ENCODE data around the gene SMYD4. TPM values are rescaled to one million over a fixed set of nuclear protein-coding genes. Genes with fewer than 3 reads are reported as not detected.
"Not testable (repeated sequence)": the region's sequence is repeated elsewhere in the genome, so short reads cannot be mapped to it uniquely, and the experiment has no call there.

The SMYD4 gene
- total RNA-seq, 2 experiments from 2014 or later: 37.3 to 38.1 TPM

GRCh38 chr17:1744551-1745512, 84.9 kb downstream of the SMYD4 start:
- Mint-ChIP-seq H3K27me3 (no peaks in the 10 kb centered on the region), H3K27ac (no peak overlapping the region), H3K9me3 (no peaks in the 10 kb centered on the region), H3K36me3 (ENCODE audit: low read depth) (no peaks in the 10 kb centered on the region), H3K4me1 (no peaks in the 10 kb centered on the region), H3K4me3 (no peak overlapping the region)
- no peak for DNase-seq
- ChIA-PET POLR2A (no interaction called here), CTCF (interaction anchor here (0.6 to 1.3 kb wide), 3 partner anchors 17 to 40 kb away, joined by 3 to 5 read pairs (median 4); no protein-coding TSS in a partner anchor)

GRCh38 chr17:1743088-1743439, 86.6 kb downstream of the SMYD4 start:
- H3K36me3 Mint-ChIP-seq (ENCODE audit: low read depth): peaks cover 2% of the 10 kb centered on the region
- H3K27me3 Mint-ChIP-seq: no peaks in the 10 kb centered on the region
- ChIA-PET POLR2A (no interaction called here), CTCF (no interaction called here)
- no peaks in the 10 kb centered on the region for H3K4me1 Mint-ChIP-seq
- DNase-seq: no peak
- no peaks in the 10 kb centered on the region for H3K9me3 Mint-ChIP-seq
- H3K4me3 Mint-ChIP-seq: no peak overlapping the region
- no peak overlapping the region for H3K27ac Mint-ChIP-seq

- H3K9me3 Mint-ChIP-seq: no peaks in the 10 kb centered on the region
- CTCF ChIA-PET: no interaction called here
- H3K4me3 Mint-ChIP-seq: no peak within 1 kb of the TSS
- no peak for DNase-seq
- peaks cover 6% of the 10 kb centered on the region for H3K36me3 Mint-ChIP-seq (ENCODE audit: low read depth)
- no peaks in the 10 kb centered on the region for H3K4me1 Mint-ChIP-seq
- H3K27ac Mint-ChIP-seq: no peak within 1 kb of the TSS
- POLR2A ChIA-PET: no interaction called here
- no peaks in the 10 kb centered on the region for H3K27me3 Mint-ChIP-seq
Measured at GRCh38 chr17:1742371-1743087, 87.2 kb downstream of the SMYD4 start, which contains the start of gene SERPINF2. SERPINF2 (plus strand) TSS chr17:1742871; CDS start chr17:1744996, 2,125 bp downstream.

DNA sequence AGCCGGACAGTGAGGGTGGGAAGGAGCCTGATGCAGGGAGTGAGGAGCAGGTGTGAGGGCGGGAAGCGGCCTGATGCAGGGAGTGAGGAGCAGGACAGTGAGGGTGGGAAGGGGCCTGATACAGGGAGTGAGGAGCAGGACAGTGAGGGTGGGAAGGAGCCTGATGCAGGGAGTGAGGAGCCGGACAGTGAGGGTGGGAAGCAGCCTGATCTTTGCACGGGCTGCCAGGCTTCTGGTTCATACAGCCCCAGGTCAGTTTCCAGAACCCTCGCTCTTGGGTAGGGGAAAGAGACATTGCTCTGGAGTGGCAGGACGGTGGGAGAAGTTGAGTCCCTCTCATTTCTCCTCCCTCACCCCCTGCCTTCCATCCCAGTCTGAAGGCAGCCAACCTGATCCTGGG, 87.8 kb downstream of the SMYD4 start:
- H3K9me3 Mint-ChIP-seq, CTCF ChIA-PET, H3K27ac Mint-ChIP-seq, H3K4me3 Mint-ChIP-seq, DNase-seq, H3K4me1 Mint-ChIP-seq, POLR2A ChIA-PET, H3K27me3 Mint-ChIP-seq: not testable (repeated sequence)
- peaks cover 11% of the 10 kb centered on the region for H3K36me3 Mint-ChIP-seq (ENCODE audit: low read depth)

GRCh38 chr17:1737531-1738291, 92.0 kb downstream of the SMYD4 start:
- CTCF ChIA-PET: interaction anchor here (2.1 kb wide), 1 partner anchor 16 kb away, joined by 8 read pairs; no protein-coding TSS in a partner anchor
- no peaks in the 10 kb centered on the region for H3K27me3 Mint-ChIP-seq
- DNase-seq: no peak
- no peak overlapping the region for H3K4me3 Mint-ChIP-seq
- H3K9me3 Mint-ChIP-seq: no peaks in the 10 kb centered on the region
- POLR2A ChIA-PET: no interaction called here
- H3K27ac Mint-ChIP-seq: peak overlapping the region; percentile 54
- H3K4me1 Mint-ChIP-seq: peaks cover 13% of the 10 kb centered on the region
- peaks cover 21% of the 10 kb centered on the region for H3K36me3 Mint-ChIP-seq (ENCODE audit: low read depth)

- DNase-seq: no peak
- H3K27ac Mint-ChIP-seq: no peak overlapping the region
- no peaks in the 10 kb centered on the region for H3K27me3 Mint-ChIP-seq
- peaks cover 21% of the 10 kb centered on the region for H3K36me3 Mint-ChIP-seq (ENCODE audit: low read depth)
- ChIA-PET CTCF (interaction anchor here (2.1 kb wide), 1 partner anchor 15 kb away, joined by 8 read pairs; no protein-coding TSS in a partner anchor), POLR2A (no interaction called here)
- H3K9me3 Mint-ChIP-seq: no peaks in the 10 kb centered on the region
- peaks cover 13% of the 10 kb centered on the region for H3K4me1 Mint-ChIP-seq
- H3K4me3 Mint-ChIP-seq: no peak overlapping the region
Measured at GRCh38 chr17:1736348-1737281, 93.1 kb downstream of the SMYD4 start.

DNA sequence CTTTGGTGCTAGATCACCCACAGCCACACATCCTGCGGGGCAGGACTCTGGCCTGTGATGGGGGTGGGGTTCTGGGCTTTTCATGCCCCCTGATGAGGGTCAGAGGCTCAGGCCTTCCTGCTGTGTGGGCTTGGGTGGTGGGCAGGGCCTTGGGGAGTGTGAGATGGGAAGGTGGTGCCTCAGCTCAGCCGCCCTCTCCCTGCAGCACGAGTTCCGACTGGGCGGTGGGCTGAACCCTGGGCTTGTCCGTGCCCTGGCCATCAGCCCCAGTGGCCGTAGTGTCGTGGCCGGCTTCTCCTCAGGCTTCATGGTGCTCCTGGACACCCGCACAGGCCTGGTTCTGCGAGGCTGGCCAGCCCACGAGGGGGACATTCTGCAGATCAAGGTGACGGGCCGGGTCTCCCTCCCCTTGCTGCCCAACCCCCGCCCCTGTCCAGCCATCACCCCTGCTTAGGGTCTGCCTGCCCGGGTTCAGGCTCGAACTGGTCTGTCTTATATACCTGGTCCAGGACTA, 93.8 kb downstream of the SMYD4 start:
- no peak overlapping the region for H3K27ac Mint-ChIP-seq
- POLR2A ChIA-PET: no interaction called here
- no peaks in the 10 kb centered on the region for H3K27me3 Mint-ChIP-seq
- H3K9me3 Mint-ChIP-seq: no peaks in the 10 kb centered on the region
- H3K4me1 Mint-ChIP-seq: peaks cover 13% of the 10 kb centered on the region
- DNase-seq: no peak
- CTCF ChIA-PET: interaction anchor here (0.5 to 2.1 kb wide), 2 partner anchors 14 to 16 kb away, joined by 3 to 8 read pairs; no protein-coding TSS in a partner anchor
- H3K4me3 Mint-ChIP-seq: no peak overlapping the region
- peaks cover 21% of the 10 kb centered on the region for H3K36me3 Mint-ChIP-seq (ENCODE audit: low read depth)

DNA sequence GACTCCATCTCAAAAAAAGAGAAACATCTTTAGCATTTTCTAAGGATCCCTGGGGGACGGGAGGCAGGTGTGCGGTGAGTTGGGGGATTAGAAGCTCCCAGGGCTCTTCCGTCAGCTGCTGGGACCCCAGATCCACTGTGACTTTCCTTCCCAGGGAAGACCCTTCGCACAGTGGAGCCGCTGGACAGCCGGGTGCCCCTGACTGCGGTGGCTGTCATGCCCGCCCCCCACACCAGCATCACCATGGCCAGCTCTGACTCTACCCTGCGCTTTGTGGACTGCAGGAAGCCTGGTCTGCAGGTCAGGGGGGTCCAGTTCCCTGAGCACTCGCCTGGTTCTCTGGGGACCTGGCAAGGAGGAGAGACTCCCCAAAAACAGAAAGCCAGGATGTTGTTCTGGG, 94.3 kb downstream of the SMYD4 start:
- ChIA-PET POLR2A (no interaction called here), CTCF (interaction anchor here (0.5 kb wide), 1 partner anchor 16 kb away, joined by 3 read pairs; no protein-coding TSS in a partner anchor)
- Mint-ChIP-seq H3K9me3 (no peaks in the 10 kb centered on the region), H3K4me1 (peaks cover 13% of the 10 kb centered on the region), H3K4me3 (no peak overlapping the region), H3K27ac (no peak overlapping the region), H3K36me3 (ENCODE audit: low read depth) (peaks cover 21% of the 10 kb centered on the region), H3K27me3 (no peaks in the 10 kb centered on the region)
- DNase-seq: no peak

GRCh38 chr17:1733759-1734158, 95.9 kb downstream of the SMYD4 start:
- Mint-ChIP-seq H3K27ac (no peak overlapping the region), H3K4me1 (peaks cover 22% of the 10 kb centered on the region), H3K9me3 (no peaks in the 10 kb centered on the region), H3K4me3 (no peak overlapping the region), H3K36me3 (ENCODE audit: low read depth) (peaks cover 28% of the 10 kb centered on the region), H3K27me3 (no peaks in the 10 kb centered on the region)
- CTCF ChIA-PET: interaction anchor here (0.8 to 1.0 kb wide), 2 partner anchors 13 to 78 kb away, joined by 3 read pairs; no protein-coding TSS in a partner anchor
- POLR2A ChIA-PET: no interaction called here
- DNase-seq: no peak

DNA sequence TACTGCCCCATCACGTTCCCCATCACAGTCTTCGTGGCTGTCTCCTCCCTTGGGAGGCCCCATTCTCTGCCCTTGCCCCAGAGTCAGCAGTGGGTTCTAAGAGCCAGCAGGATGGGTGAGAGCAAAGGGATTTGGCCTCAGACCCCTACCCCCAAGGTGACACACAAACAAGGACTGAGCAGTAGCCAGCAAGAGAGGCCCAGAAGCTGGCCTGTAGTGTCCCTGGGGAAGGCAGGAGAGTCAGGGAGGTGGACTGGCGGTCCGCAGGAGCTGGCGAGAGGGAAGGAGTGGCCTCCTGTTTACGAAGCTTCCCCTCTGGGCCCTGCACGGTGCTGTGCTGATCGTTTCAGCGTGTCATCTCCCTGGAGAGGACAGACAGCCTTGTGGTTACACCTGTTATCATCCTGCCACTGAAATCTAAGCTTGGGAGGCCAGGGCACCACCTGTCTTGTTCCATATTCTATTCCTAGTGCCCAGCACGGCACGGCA, 96.8 kb downstream of the SMYD4 start:
- ChIA-PET POLR2A (no interaction called here), CTCF (interaction anchor here (1.0 kb wide), 1 partner anchor 79 kb away, joined by 3 read pairs; no protein-coding TSS in a partner anchor)
- Mint-ChIP-seq H3K4me1 (peaks cover 27% of the 10 kb centered on the region), H3K36me3 (ENCODE audit: low read depth) (peaks cover 30% of the 10 kb centered on the region), H3K27me3 (no peaks in the 10 kb centered on the region), H3K9me3 (no peaks in the 10 kb centered on the region), H3K4me3 (no peak overlapping the region), H3K27ac (no peak overlapping the region)
- no peak for DNase-seq

DNA sequence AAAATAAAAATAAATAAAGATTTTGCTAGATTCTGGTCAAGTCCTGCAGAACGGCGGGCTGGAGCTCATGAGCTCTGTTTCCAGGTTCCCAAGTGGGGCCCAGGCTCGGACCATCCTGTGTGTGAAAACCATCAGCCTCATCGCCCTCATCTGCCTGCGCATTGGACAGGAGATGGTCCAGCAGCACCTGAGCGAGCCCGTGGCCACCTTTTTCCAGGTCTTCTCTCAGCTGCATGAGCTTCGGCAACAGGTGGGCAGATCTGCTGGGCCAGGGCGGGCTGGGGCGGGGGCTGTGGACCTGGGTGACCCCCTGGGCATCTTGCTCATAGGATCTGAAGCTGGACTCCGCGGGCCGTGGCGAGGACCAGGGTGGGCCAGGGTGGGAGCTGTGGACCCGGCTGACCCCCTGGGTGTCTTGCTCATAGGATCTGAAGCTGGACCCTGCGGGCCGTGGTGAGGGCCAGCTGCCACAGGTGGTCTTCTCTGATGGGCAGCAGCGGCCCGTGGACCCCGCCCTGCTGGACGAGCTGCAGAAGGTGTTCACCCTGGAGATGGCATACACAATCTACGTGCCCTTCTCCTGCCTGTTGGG, 97.4 kb downstream of the SMYD4 start:
- H3K27me3 Mint-ChIP-seq: no peaks in the 10 kb centered on the region
- no peaks in the 10 kb centered on the region for H3K9me3 Mint-ChIP-seq
- ChIA-PET POLR2A (no interaction called here), CTCF (interaction anchor here (0.6 to 1.3 kb wide), 3 partner anchors 12 to 15 kb away, joined by 3 to 4 read pairs (median 3); no protein-coding TSS in a partner anchor)
- peaks cover 25% of the 10 kb centered on the region for H3K36me3 Mint-ChIP-seq (ENCODE audit: low read depth)
- DNase-seq: no peak
- H3K4me1 Mint-ChIP-seq: peaks cover 27% of the 10 kb centered on the region
- H3K27ac Mint-ChIP-seq: no peak overlapping the region
- H3K4me3 Mint-ChIP-seq: no peak overlapping the region

Data from activated CD4-positive, alpha-beta T cell treated with anti-CD3 and anti-CD28 coated beads, Interleukin-2, amount 10 ng/mL, durations not matched to agents 7 days and 5 days (primary cell).